ENCODE measurements around the gene KRT7. TPM values are rescaled to one million over a fixed set of nuclear protein-coding genes. Genes with fewer than 3 reads are reported as not detected.

The KRT7 gene
- total RNA-seq: 100 to 1,000 TPM in 3 of 4 donors, 1 to 10 TPM in 1; 2.5 to 248 (median 111) TPM

- TF ChIP-seq, protein P1, sequence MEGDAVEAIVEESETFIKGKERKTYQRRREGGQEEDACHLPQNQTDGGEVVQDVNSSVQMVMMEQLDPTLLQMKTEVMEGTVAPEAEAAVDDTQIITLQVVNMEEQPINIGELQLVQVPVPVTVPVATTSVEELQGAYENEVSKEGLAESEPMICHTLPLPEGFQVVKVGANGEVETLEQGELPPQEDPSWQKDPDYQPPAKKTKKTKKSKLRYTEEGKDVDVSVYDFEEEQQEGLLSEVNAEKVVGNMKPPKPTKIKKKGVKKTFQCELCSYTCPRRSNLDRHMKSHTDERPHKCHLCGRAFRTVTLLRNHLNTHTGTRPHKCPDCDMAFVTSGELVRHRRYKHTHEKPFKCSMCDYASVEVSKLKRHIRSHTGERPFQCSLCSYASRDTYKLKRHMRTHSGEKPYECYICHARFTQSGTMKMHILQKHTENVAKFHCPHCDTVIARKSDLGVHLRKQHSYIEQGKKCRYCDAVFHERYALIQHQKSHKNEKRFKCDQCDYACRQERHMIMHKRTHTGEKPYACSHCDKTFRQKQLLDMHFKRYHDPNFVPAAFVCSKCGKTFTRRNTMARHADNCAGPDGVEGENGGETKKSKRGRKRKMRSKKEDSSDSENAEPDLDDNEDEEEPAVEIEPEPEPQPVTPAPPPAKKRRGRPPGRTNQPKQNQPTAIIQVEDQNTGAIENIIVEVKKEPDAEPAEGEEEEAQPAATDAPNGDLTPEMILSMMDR (IDR thresholded peaks at IDR 0.05): no peak
- DNase-seq (ENCODE audit: low spot score): peak; percentile 22
- ATAC-seq (ENCODE audit: low FRiP score): peak; percentile 52
Observed at GRCh38 chr12:52232674-52233461, at the start of gene KRT7. Gene KRT7, plus strand, starts transcription at chr12:52233243. Its CDS starts 54 bp downstream, at chr12:52233297.

GRCh38 chr12:52183544-52183910 is 49.5 kb upstream of the KRT7 start:
- peak; percentile 50 for ATAC-seq (ENCODE audit: low FRiP score)
- DNase-seq (ENCODE audit: low spot score): no peak
- TF ChIP-seq, protein P1 (IDR thresholded peaks at IDR 0.05): no peak

DNA sequence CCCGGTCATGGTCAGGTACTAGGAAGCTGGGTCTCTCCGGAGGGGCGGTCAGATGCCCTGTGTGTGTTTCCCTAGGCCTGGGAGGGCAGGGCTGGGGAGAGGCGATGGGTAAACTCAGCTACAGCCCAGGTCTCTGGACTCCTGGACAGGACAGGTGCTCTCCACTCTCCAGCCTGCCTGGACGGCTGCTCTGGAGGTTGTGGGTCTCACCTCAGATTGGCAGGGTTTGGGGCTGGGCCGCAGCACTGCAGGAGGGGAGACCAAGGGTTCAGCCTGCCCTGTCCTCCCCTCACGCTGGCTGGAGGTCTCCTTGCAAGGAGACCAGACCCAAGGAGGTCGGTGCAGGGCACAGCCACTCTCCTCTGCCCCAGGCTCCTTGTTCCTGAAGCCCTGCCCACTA is 49.1 kb upstream of the KRT7 start:
- TF ChIP-seq, protein P1 (IDR thresholded peaks at IDR 0.05): no peak
- DNase-seq (ENCODE audit: low spot score) (no peak), ATAC-seq (ENCODE audit: low FRiP score) (no peak)

- DNase-seq (ENCODE audit: low spot score): no peak
- TF ChIP-seq, protein P1 (IDR thresholded peaks at IDR 0.05): no peak
- no peak for ATAC-seq (ENCODE audit: low FRiP score)
Observed at GRCh38 chr12:52184813-52185212, 48.2 kb upstream of the KRT7 start.

- DNase-seq (ENCODE audit: low spot score) (no peak), ATAC-seq (ENCODE audit: low FRiP score) (no peak)
- TF ChIP-seq, protein P1 (IDR thresholded peaks at IDR 0.05): no peak
Observed at GRCh38 chr12:52185400-52185967, 47.6 kb upstream of the KRT7 start.

GRCh38 chr12:52186118-52186840 is 46.8 kb upstream of the KRT7 start:
- TF ChIP-seq, protein P1 (IDR thresholded peaks at IDR 0.05): no peak
- ATAC-seq (ENCODE audit: low FRiP score) (peak; percentile 54), DNase-seq (ENCODE audit: low spot score) (no peak)

All from omental fat pad (tissue), 4 donors.